ENCODE data around the gene FBXW11.

- TF ChIP-seq RAD21 (conservative IDR thresholded peaks at IDR 0.05) = no peak
- no peak for TF ChIP-seq EZH2 (IDR thresholded peaks at IDR 0.05; ENCODE audit: borderline replicate concordance, insufficient read depth, low read length, poor library complexity, severe bottlenecking)
- no peak for TF ChIP-seq SMC3 (conservative IDR thresholded peaks at IDR 0.05; ENCODE audit: poor library complexity)
- no peak for TF ChIP-seq EP300 (conservative IDR thresholded peaks at IDR 0.05; ENCODE audit: poor library complexity, severe bottlenecking)
- no peak for TF ChIP-seq TAF1 (IDR thresholded peaks at IDR 0.05; ENCODE audit: low read depth)
- TF ChIP-seq CTCF (IDR thresholded peaks at IDR 0.05; ENCODE audit: poor library complexity, severe bottlenecking) = no peak
Observed at GRCh38 chr5:171981847-171982246, 24.6 kb downstream of the FBXW11 start.
